GM20000 (cell line): ENCODE measurements around the gene RHBDD3.

Experiments
- DNase-seq: peaks from one replicate; pipeline ENCODE4 v3.0.0; 2012; ENCODE audit warnings: low spot score
- TF ChIP-seq, protein P1 (sequence below): IDR thresholded peaks from 2 replicates; pipeline ENCODE4 v1.5.1; 2012; ENCODE audit warnings: mild to moderate bottlenecking, control low read depth; ENCODE audit errors: extremely low read depth, missing control alignments

The RHBDD3 gene

GRCh38 chr22:29259253-29259899 lies 8.4 kb downstream of the RHBDD3 start:
- no peak for DNase-seq
- TF ChIP-seq, protein P1, sequence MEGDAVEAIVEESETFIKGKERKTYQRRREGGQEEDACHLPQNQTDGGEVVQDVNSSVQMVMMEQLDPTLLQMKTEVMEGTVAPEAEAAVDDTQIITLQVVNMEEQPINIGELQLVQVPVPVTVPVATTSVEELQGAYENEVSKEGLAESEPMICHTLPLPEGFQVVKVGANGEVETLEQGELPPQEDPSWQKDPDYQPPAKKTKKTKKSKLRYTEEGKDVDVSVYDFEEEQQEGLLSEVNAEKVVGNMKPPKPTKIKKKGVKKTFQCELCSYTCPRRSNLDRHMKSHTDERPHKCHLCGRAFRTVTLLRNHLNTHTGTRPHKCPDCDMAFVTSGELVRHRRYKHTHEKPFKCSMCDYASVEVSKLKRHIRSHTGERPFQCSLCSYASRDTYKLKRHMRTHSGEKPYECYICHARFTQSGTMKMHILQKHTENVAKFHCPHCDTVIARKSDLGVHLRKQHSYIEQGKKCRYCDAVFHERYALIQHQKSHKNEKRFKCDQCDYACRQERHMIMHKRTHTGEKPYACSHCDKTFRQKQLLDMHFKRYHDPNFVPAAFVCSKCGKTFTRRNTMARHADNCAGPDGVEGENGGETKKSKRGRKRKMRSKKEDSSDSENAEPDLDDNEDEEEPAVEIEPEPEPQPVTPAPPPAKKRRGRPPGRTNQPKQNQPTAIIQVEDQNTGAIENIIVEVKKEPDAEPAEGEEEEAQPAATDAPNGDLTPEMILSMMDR: no peak

DNA sequence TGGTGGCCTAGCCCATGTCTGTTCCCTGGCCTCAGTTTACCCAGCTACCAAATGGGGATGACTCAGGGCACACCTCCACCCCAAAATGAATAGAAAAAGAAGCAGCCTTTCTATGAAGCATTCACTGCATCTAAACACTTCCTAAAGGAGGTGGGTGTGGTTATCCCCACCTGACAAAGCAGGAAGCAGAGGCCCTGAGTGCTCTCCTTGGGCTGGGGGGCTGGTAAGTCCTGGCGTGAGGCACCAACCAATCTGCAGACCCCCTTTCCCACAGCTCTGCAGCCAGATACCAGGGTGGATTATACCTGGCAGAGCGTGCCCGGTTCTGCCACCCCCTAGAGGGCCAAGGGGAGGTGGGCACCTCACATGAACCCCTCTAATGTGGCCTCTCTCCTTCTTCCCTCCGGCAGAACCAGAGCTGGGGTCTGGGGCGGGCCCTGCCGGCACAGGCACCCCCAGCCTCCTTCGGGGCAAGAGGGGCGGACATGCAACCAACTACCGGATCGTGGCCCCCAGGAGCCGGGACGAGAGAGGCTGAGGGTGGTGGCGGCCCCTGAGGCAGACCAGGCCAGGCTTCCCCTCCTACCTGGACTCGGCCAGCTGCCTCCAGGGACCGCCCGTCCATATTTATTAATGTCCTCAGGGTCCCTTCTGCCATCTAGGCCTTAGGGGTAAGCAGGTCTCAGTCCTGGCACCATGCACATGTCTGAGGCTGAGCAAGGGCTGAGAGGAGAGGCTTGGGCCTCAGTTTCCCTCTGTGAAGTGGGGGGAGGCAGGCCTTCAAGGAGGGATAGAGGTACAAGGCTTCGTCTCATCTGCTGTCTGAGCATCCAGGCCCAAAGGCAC lies 9.2 kb downstream of the RHBDD3 start:
- TF ChIP-seq, protein P1: no peak
- DNase-seq: no peak

GRCh38 chr22:29257751-29258181 lies 10.0 kb downstream of the RHBDD3 start:
- DNase-seq: no peak
- TF ChIP-seq, protein P1: no peak

DNA sequence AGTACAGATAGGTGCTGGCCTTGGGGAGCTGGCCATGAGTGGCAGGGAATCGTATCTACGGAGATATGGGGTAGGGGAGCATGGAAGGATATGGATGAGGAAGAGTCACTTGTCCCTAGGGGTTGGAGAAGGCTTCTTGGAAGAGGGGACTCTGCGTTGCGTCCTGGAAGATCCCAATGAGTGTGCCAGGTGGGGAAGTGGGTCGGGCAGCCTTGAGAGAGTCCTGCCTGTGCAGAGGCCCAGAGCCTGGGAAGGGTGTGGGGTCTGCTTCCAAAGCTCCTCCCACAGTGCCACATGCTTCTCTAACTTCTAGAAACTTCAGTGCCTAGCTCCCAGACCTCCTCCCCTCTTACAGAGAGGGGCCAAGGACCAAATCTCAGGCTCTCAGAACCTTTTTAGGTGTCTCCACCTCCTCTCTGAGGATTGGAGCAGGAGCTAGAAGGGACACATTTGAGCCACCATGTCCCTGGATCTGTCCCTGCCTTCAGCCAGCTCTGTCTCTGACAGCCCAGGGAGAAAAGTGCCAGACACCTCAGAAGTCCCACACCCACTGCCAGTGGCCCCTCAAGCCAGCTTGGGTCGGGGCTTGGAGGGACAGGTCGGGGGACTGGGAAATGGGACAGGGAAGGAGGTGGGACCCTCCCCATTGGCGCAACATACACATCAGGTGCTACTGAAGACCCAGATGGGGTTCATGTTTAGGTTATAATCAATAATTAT lies 11.0 kb downstream of the RHBDD3 start:
- TF ChIP-seq, protein P1: no peak
- no peak for DNase-seq

DNA sequence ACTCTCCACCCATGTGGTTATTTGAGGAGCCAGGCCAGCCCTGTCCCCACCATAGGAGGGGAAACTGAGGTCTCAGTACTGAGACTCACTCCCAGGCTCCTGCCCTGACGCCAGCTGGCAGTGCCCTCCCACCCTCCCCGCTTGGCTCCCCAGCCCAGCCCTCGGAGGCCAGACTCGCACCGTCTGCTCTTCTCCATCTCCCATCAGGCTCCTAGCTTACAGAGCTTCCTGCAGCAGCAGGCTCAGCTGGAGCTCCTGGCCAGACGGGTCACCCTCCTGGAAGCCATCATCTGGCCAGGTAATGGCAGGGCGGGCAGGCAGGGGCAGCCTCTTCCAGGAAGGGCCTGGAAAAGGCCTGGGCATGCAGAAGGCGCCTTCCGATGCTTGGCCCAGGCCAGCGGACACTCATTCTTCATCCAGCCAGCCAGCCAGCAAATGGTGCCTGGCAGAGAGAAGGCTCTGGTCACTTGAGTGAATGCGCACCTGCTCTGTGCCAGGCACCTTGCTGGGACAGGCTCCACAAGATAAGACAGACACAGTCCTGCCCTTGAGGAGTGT lies 12.6 kb downstream of the RHBDD3 start:
- no peak for DNase-seq
- TF ChIP-seq, protein P1: no peak

- no peak for DNase-seq
- TF ChIP-seq, protein P1: no peak
These were observed 13.5 kb downstream of the RHBDD3 start for GRCh38 chr22:29254286-29254660.
